H9 (cell line): ENCODE data around the gene NPLOC4. TPM values are rescaled to one million over a fixed set of nuclear protein-coding genes. Genes with fewer than 3 reads are reported as not detected.

Experiments used
- DNase-seq: peaks from one replicate; pipeline ENCODE4 v3.0.0-alpha.2; 2017
- H2AFZ ChIP-seq: one replicate; pipeline ENCODE4 v1.6.1; 2013; ENCODE audit warnings: mild to moderate bottlenecking, low read length, control low read depth, moderate library complexity
- H2AK5ac ChIP-seq: 2 replicates; pipeline ENCODE4 v1.6.1; 2013; ENCODE audit warnings: low read length, control low read depth, mixed read lengths; ENCODE audit not compliant: insufficient read length
- H2BK120ac ChIP-seq: one replicate; pipeline ENCODE4 v1.6.1; 2013; ENCODE audit warnings: low read depth, mild to moderate bottlenecking, low read length, control low read depth, inconsistent platforms; ENCODE audit not compliant: poor library complexity, severe bottlenecking
- H2BK12ac ChIP-seq: 2 replicates; pipeline ENCODE4 v1.6.1; 2013; ENCODE audit warnings: low read length, control low read depth, mixed read lengths, low read depth; ENCODE audit not compliant: insufficient read length
- H2BK15ac ChIP-seq: 2 replicates; pipeline ENCODE4 v1.6.1; 2013; ENCODE audit warnings: low read depth, low read length, control low read depth
- H2BK20ac ChIP-seq: one replicate; pipeline ENCODE4 v1.6.1; 2013; ENCODE audit warnings: low read depth, mild to moderate bottlenecking, low read length, control low read depth, inconsistent platforms; ENCODE audit not compliant: poor library complexity, severe bottlenecking
- H2BK5ac ChIP-seq: 2 replicates; pipeline ENCODE4 v1.6.1; 2013; ENCODE audit warnings: low read length, control low read depth, mixed read lengths; ENCODE audit not compliant: insufficient read length
- H3K14ac ChIP-seq: 2 replicates; pipeline ENCODE4 v1.6.1; 2013; ENCODE audit warnings: low read length, control low read depth; ENCODE audit not compliant: insufficient read depth
- H3K18ac ChIP-seq: 2 replicates; pipeline ENCODE4 v1.6.1; 2013; ENCODE audit warnings: low read depth, mild to moderate bottlenecking, mixed read lengths, low read length, control low read depth; ENCODE audit not compliant: insufficient read length
- H3K23ac ChIP-seq: 2 replicates; pipeline ENCODE4 v1.6.1; 2013; ENCODE audit warnings: low read length, control low read depth, mixed read lengths, low read depth; ENCODE audit not compliant: insufficient read length
- H3K23me2 ChIP-seq: 2 replicates; pipeline ENCODE4 v1.6.1; 2013; ENCODE audit warnings: low read depth, mild to moderate bottlenecking, mixed read lengths, low read length, control low read depth; ENCODE audit not compliant: insufficient read length, poor library complexity, severe bottlenecking
- H3K27ac ChIP-seq: 2 replicates; pipeline ENCODE4 v1.5.1; 2013; ENCODE audit warnings: low read length, control low read depth, mixed read lengths, low read depth; ENCODE audit not compliant: insufficient read length
- H3K27me3 ChIP-seq: 2 replicates; pipeline ENCODE4 v1.6.1; 2013; ENCODE audit warnings: low read length, control low read depth, inconsistent platforms; ENCODE audit not compliant: insufficient read depth
- H3K4ac ChIP-seq: 2 replicates; pipeline ENCODE4 v1.6.1; 2013; ENCODE audit warnings: low read depth, mild to moderate bottlenecking, control low read depth, inconsistent platforms, low read length, moderate library complexity
- H3K4me1 ChIP-seq: 2 replicates; pipeline ENCODE4 v1.6.1; 2013; ENCODE audit warnings: low read length, control low read depth, inconsistent platforms; ENCODE audit not compliant: insufficient read depth
- H3K4me2 ChIP-seq: 2 replicates; pipeline ENCODE4 v1.6.1; 2013; ENCODE audit warnings: low read length, control low read depth, mixed read lengths; ENCODE audit not compliant: insufficient read length, insufficient read depth
- H3K56ac ChIP-seq: 2 replicates; pipeline ENCODE4 v1.6.1; 2013; ENCODE audit warnings: low read depth, mild to moderate bottlenecking, mixed read lengths, low read length, control low read depth; ENCODE audit not compliant: insufficient read length
- H3K79me1 ChIP-seq: 2 replicates; pipeline ENCODE4 v1.6.1; 2013; ENCODE audit warnings: low read depth, mild to moderate bottlenecking, moderate library complexity, low read length, control low read depth, inconsistent platforms; ENCODE audit not compliant: insufficient read depth, poor library complexity, severe bottlenecking
- H3K79me2 ChIP-seq: 2 replicates; pipeline ENCODE4 v1.6.1; 2013; ENCODE audit warnings: low read length, control low read depth, inconsistent platforms; ENCODE audit not compliant: insufficient read depth
- H3K9ac ChIP-seq: 2 replicates; pipeline ENCODE4 v1.6.1; 2013; ENCODE audit warnings: low read length, control low read depth, mixed read lengths; ENCODE audit not compliant: insufficient read length; ENCODE audit errors: extremely low read depth
- H3K9me3 ChIP-seq: one replicate; pipeline ENCODE4 v1.6.1; 2013; ENCODE audit warnings: low read depth, low read length, inconsistent platforms; ENCODE audit not compliant: control insufficient read depth
- H3T11ph ChIP-seq: one replicate; pipeline ENCODE4 v1.6.1; 2013; ENCODE audit warnings: mild to moderate bottlenecking, low read length, control low read depth, inconsistent platforms
- H4K20me1 ChIP-seq: one replicate; pipeline ENCODE4 v1.6.1; 2013; ENCODE audit not compliant: control insufficient read depth, insufficient read length, insufficient read depth
- H4K5ac ChIP-seq: 2 replicates; pipeline ENCODE4 v1.6.1; 2013; ENCODE audit warnings: low read depth, mild to moderate bottlenecking, mixed read lengths, low read length, control low read depth; ENCODE audit not compliant: insufficient read length
- H4K8ac ChIP-seq: replicated peaks from 2 replicates; pipeline ENCODE4 v1.6.1; 2013; ENCODE audit warnings: low read length, control low read depth, mixed read lengths, low read depth; ENCODE audit not compliant: insufficient read length
- H4K91ac ChIP-seq: 2 replicates; pipeline ENCODE4 v1.6.1; 2013; ENCODE audit warnings: low read depth, mild to moderate bottlenecking, moderate library complexity, mixed read lengths, low read length, control low read depth; ENCODE audit not compliant: insufficient read length
- H3K27ac Mint-ChIP-seq, 3 experiments: 2 replicates in 2 of 3; 3 replicates in 1 of 3; pipeline ENCODE4 v1.8.0; 2020 to 2021; ENCODE audit warnings: mixed read lengths in 3 of 3, mild to moderate bottlenecking in 1 of 3, moderate library complexity in 1 of 3
- H3K27me3 Mint-ChIP-seq: 2 replicates; pipeline ENCODE4 v1.8.0; 2021; ENCODE audit warnings: low read depth, mild to moderate bottlenecking, moderate library complexity, mixed read lengths
- H3K36me3 Mint-ChIP-seq, 3 experiments: 2 replicates in 2 of 3; 3 replicates in 1 of 3; pipeline ENCODE4 v1.8.0; 2020 to 2021; ENCODE audit warnings: low read depth in 3 of 3, mixed read lengths in 3 of 3; ENCODE audit not compliant: insufficient read depth in 1 of 3
- H3K4me1 Mint-ChIP-seq, 2 experiments: 2 replicates each; pipeline ENCODE4 v1.8.0; 2020; ENCODE audit warnings: mixed read lengths in 2 of 2
- H3K4me3 Mint-ChIP-seq, 2 experiments: 2 replicates in 1 of 2; 3 replicates in 1 of 2; pipeline ENCODE4 v1.8.0; 2020 to 2021; ENCODE audit warnings: mild to moderate bottlenecking in 2 of 2, mixed read lengths in 2 of 2, moderate library complexity in 1 of 2
- H3K9me3 Mint-ChIP-seq, 2 experiments: 2 replicates in 1 of 2; 3 replicates in 1 of 2; pipeline ENCODE4 v1.8.0; 2020; ENCODE audit warnings: mild to moderate bottlenecking in 2 of 2, mixed read lengths in 2 of 2, moderate library complexity in 1 of 2
- CTCF ChIP-seq: fragments of 200-600 bp; sonication (generic); conservative IDR thresholded peaks from 3 replicates; pipeline ENCODE4 v1.8.0; 2021; ENCODE audit warnings: antibody characterized with exemption, mild to moderate bottlenecking
- WGBS: extraction: QIAGEN DNeasy Blood & Tissue Kit; methylation state at CpG from one replicate; pipeline ENCODE4 v1.1.7; 2013; ENCODE audit warnings: missing lambda C conversion rate, low lambda C conversion rate, mixed read lengths; ENCODE audit not compliant: insufficient read length; ENCODE audit errors: extremely low coverage; 5-methylcytosine and 5-hydroxymethylcytosine counted together
- total RNA-seq: library from RNA; stranded (reverse); gene quantifications from 2 replicates; pipeline ENCODE4 v1.2.1, GENCODE V29; 2021

Gene NPLOC4
- total RNA-seq, 1 experiment from 2014 or later, result 103 TPM

- H3K4me1 ChIP-seq, result no peaks in the 10 kb centered on the region
- no peaks in the 10 kb centered on the region for H3K79me1 ChIP-seq
- H3K9me3 ChIP-seq, result no peaks in the 10 kb centered on the region
- H4K5ac ChIP-seq, result no peak overlapping the region
- WGBS, result no CpG with 5 or more reads among the region's 6 CpGs
- no peaks in the 10 kb centered on the region for H3K27me3 ChIP-seq
- no peak for TF ChIP-seq CTCF
- no peak overlapping the region for H2BK120ac ChIP-seq
- no peak overlapping the region for H2BK20ac ChIP-seq
- H2BK12ac ChIP-seq, result no peak overlapping the region
- no peak overlapping the region for H4K8ac ChIP-seq
- DNase-seq, result no peak
- no peak overlapping the region for H2BK5ac ChIP-seq
- H4K20me1 ChIP-seq, result peaks cover 2% of the 10 kb centered on the region
- no peak overlapping the region for H2AK5ac ChIP-seq
- H3K4ac ChIP-seq, result no peak overlapping the region
- H3K4me3 Mint-ChIP-seq, result no peak overlapping the region
- H3K4me1 Mint-ChIP-seq, result no peaks in the 10 kb centered on the region
- H3K56ac ChIP-seq, result no peak overlapping the region
- H3K9ac ChIP-seq, result no peak overlapping the region
- no peak overlapping the region for H3K4me2 ChIP-seq
- H3K27ac Mint-ChIP-seq, result peak overlapping the region; percentile 22 to 85 (median 67); a peak in 2 of 7 replicates
- H2AFZ ChIP-seq, result no peak overlapping the region
- H3K23me2 ChIP-seq, result no peaks in the 10 kb centered on the region
- no peaks in the 10 kb centered on the region for H3K79me2 ChIP-seq
- no peaks in the 10 kb centered on the region for H3K9me3 Mint-ChIP-seq
- H3K27me3 Mint-ChIP-seq, result peaks cover 3% of the 10 kb centered on the region
- H3K27ac ChIP-seq, result no peak overlapping the region
- no peak overlapping the region for H4K91ac ChIP-seq
- H3K23ac ChIP-seq, result no peak overlapping the region
- no peak overlapping the region for H2BK15ac ChIP-seq
- H3K14ac ChIP-seq, result no peak overlapping the region
- no peak overlapping the region for H3T11ph ChIP-seq
- no peak overlapping the region for H3K18ac ChIP-seq
- H3K36me3 Mint-ChIP-seq, result peaks cover 21 to 82% (median 76%) of the 10 kb centered on the region in 3 experiments
Measured at GRCh38 chr17:81578561-81579225, 58.2 kb downstream of the NPLOC4 start.
